Hepatocyte (in vitro differentiated cells): Measurements from ENCODE around the gene DNM3.

Source experiments
- CTCF ChIP-seq: fragments of 200-600 bp; sonication (generic); IDR thresholded peaks from 2 replicates; pipeline ENCODE4 v1.5.1; 2016; ENCODE audit warnings: antibody characterized with exemption, mild to moderate bottlenecking; ENCODE audit not compliant: poor library complexity
- EZH2 ChIP-seq: fragments of 200-600 bp; sonication (generic); IDR thresholded peaks from 2 replicates; pipeline ENCODE4 v1.6.1; 2016; ENCODE audit warnings: antibody characterized with exemption, mild to moderate bottlenecking, borderline replicate concordance

DNA sequence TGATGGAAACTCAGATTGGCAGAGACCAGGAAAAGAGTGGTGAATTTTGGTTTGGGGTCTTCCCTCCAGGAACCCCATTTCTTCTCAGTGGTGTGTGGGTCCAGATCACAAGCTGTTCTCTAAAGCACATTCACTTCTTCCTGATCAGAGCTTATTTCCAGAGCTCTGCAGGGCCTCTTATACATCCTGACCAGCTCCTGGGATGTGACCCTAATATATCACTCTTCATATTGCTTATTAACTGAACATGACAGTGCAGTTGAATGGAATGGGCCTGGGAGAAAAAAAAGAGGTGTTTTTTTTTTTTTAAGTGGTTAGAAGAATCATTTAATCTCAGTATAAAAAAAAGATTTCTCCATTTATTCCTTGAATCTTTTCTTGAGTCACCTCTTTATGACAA is 29.6 kb upstream of the DNM3 start:
- TF ChIP-seq EZH2 (no peak), CTCF (no peak)
